ENCODE results near the gene CTSL. TPM values are rescaled to one million over a fixed set of nuclear protein-coding genes. Genes with fewer than 3 reads are reported as not detected.

The CTSL gene
- total RNA-seq, 4 donors from 2014 or later: 160 to 932 (median 321) TPM

DNA sequence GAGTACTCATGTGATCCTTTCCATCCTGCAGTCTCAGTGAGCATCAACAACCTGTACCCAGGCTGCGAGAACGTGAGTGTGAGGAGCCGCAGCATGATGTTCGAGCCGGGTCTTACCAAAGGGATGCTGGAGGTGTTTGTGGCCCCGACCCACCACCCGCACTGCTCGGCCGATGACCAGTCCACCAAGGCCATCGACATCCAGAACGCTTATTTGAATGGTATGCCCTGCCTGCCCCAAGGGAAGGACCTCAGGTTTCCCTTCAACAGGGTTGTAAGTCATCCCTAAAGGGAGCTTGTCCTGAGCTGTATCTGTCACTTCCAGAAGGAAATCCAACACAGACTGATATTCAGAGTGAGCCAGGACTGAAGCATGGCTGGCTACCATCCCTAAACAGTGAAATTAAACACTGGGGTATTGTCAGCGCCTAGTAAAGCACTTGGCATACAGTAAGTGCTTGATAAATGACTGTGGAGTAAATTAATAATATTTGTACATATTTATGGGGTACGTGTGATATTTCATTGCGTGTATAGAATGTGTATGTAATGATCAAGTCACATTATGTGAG is 39.3 kb upstream of the CTSL start:
- ATAC-seq (ENCODE audit: low FRiP score) (no peak), DNase-seq (ENCODE audit: low spot score) (no peak)
- TF ChIP-seq, protein P1, sequence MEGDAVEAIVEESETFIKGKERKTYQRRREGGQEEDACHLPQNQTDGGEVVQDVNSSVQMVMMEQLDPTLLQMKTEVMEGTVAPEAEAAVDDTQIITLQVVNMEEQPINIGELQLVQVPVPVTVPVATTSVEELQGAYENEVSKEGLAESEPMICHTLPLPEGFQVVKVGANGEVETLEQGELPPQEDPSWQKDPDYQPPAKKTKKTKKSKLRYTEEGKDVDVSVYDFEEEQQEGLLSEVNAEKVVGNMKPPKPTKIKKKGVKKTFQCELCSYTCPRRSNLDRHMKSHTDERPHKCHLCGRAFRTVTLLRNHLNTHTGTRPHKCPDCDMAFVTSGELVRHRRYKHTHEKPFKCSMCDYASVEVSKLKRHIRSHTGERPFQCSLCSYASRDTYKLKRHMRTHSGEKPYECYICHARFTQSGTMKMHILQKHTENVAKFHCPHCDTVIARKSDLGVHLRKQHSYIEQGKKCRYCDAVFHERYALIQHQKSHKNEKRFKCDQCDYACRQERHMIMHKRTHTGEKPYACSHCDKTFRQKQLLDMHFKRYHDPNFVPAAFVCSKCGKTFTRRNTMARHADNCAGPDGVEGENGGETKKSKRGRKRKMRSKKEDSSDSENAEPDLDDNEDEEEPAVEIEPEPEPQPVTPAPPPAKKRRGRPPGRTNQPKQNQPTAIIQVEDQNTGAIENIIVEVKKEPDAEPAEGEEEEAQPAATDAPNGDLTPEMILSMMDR (IDR thresholded peaks at IDR 0.05): no peak

DNA sequence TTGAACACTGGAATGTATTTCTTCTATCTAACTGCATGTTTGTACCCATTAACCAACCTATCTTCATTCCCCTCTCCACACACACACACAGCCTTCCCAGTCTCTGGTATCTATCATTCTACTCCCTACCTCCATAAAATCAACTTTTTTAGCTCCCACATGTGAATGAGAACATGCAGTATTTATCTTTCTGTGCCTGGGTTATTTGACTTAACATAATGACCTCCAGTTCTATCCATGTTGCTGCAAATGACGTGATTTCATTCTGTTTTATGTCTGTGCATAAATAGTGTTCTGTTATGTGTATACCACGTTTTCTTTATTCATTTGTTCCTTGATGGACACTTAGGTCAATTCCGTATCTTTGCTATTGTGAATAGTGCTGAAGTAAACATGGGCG is 38.7 kb upstream of the CTSL start:
- TF ChIP-seq, protein P1 (IDR thresholded peaks at IDR 0.05): no peak
- ATAC-seq (ENCODE audit: low FRiP score): no peak
- no peak for DNase-seq (ENCODE audit: low spot score)

DNA sequence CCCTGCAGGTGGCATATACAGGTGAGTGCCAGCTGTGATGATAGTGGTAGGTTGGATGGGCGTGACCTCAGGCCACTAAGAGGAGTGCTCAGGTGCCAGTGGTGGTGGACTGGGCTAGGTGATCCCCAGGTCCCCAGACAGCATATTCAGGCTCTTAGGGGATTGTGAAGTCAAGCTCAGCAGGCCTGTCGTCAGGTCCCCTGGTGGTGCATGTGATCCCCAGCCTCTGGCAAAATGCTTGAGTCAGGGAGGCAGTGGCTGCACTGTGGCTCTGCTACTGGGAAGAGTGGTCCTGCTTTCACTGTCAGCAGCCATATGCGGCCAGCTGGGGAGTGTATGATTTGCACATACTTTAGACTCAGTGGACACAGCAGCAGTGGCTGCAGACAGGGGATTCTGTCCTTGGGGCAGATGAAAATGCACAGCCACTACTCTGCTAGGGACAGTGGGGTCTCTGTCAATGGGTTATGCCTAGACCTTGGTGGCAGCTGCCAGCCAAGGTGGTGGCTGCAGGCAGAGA is 31.6 kb upstream of the CTSL start:
- DNase-seq (ENCODE audit: low spot score) (no peak), ATAC-seq (ENCODE audit: low FRiP score) (no peak)
- TF ChIP-seq, protein P1 (IDR thresholded peaks at IDR 0.05): no peak

DNA sequence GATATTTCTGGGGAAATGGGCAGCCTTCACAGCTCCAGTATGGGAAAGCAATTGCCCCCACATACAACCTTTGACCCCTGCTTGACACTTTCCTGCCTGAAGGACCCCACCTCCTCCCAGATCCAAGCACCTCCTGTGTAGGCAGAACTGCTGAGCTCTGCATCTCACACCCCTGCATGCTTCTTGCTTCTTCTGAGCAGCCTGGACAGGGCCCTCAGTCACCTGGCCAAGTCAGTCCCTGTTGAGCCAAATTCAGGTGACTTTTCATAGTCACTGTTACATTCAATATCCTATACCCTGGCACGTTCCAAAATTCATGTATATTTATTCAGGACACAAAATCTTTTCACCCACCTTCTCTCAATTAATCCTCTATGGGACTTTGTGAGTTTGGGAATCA is 30.4 kb upstream of the CTSL start:
- TF ChIP-seq, protein P1 (IDR thresholded peaks at IDR 0.05): no peak
- DNase-seq (ENCODE audit: low spot score) (no peak), ATAC-seq (ENCODE audit: low FRiP score) (no peak)

DNA sequence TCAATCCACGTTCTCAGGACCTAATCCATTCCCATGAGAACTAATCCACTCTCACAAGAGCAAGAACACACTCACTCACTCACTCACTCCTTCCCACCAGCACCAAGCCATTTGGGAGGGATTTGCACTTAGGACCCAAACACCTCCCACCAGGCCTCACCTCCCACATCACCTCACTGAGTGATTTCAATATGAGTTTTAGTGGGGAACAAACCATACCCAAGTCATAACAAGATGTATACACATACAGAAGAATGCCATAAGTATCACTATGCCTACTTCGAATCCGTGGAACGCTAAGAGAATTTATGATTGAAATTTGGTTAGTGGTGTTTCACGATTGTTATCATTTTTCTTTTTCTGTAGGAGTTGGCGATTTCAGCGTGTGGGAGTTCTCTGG is 29.3 kb upstream of the CTSL start:
- DNase-seq (ENCODE audit: low spot score): no peak
- TF ChIP-seq, protein P1 (IDR thresholded peaks at IDR 0.05): no peak
- ATAC-seq (ENCODE audit: low FRiP score): no peak

DNA sequence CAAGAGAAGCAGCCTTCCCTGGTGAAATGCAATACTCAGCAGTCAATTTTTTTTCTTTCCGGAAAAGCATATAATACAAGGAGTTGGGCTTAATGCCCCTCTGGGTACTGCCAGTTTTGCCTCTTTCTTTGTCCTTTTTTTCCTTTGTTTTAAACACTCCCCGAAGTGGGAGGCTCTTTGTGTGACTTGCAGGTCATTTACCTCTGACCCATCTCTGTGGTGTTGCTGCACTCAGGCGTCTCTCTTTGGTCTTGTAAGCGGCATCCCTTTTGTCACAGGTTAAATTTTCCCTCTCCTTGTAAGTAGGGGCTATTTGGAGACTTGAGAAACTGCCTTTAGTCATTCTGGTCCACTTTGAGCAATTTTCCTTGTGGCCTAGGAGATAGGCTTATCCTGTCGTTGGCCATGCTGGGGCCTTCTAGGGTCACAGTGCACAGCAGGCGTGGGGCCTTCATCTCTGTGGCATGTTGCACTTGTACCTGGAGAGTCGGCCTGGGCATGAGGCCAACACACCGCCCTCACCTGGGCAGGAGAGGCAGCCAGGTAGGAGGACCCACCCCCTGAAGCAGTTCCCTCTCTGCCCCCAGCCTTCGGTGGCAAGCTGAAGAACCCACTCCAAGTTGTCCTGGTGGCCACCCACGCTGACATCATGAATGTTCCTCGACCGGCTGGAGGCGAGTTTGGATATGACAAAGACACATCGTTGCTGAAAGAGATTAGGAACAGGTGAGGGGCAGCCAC is 27.7 kb upstream of the CTSL start:
- ATAC-seq (ENCODE audit: low FRiP score): no peak
- no peak for DNase-seq (ENCODE audit: low spot score)
- TF ChIP-seq, protein P1 (IDR thresholded peaks at IDR 0.05): no peak

DNA sequence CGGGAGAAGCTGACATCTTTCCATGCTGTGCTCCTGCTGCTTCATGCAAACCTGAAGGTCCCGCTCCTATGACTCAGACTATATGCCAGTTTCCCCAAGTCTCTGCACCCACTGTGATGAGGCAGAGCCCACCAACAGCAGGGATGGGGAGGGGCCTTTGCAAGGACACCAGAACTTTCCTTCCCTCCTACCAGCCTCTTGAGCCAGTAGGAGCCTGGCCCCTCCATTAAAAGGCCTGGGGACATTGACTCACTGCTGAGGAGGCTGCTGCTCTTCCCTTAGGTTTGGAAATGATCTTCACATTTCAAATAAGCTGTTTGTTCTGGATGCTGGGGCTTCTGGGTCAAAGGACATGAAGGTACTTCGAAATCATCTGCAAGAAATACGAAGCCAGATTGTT is 26.1 kb upstream of the CTSL start:
- ATAC-seq (ENCODE audit: low FRiP score) (no peak), DNase-seq (ENCODE audit: low spot score) (no peak)
- TF ChIP-seq, protein P1 (IDR thresholded peaks at IDR 0.05): no peak
